ENCODE measurements around the gene ATP13A1. TPM values are rescaled to one million over a fixed set of nuclear protein-coding genes. Genes with fewer than 3 reads are reported as not detected.
"Not testable (repeated sequence)": the region's sequence is repeated elsewhere in the genome, so short reads cannot be mapped to it uniquely, and the experiment has no call there.

ATP13A1 gene
- total RNA-seq, 2 donors from 2014 or later: 46.0 to 77.4 TPM

DNA sequence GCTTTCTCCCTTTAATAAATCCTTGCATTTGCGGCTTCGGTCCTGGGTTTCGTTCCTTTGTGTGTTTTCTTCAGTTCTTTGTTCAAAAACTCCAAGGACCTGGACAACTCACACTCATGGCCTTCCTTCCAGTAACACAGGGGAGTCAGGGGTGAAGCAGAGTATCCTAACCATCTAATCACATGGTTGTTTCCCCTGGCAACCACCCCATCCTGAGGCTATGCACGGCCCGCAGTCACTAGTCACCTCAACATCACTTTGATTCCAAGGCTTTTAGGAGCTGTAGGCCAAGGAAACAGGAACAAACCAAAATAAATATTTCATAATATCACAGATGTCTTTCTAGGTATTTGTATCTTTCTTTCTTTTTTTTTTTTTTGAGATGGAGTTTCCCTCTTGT lies 34.1 kb upstream of the ATP13A1 start:
- H3K27ac ChIP-seq: no peak overlapping the region
- TF ChIP-seq, protein P1, sequence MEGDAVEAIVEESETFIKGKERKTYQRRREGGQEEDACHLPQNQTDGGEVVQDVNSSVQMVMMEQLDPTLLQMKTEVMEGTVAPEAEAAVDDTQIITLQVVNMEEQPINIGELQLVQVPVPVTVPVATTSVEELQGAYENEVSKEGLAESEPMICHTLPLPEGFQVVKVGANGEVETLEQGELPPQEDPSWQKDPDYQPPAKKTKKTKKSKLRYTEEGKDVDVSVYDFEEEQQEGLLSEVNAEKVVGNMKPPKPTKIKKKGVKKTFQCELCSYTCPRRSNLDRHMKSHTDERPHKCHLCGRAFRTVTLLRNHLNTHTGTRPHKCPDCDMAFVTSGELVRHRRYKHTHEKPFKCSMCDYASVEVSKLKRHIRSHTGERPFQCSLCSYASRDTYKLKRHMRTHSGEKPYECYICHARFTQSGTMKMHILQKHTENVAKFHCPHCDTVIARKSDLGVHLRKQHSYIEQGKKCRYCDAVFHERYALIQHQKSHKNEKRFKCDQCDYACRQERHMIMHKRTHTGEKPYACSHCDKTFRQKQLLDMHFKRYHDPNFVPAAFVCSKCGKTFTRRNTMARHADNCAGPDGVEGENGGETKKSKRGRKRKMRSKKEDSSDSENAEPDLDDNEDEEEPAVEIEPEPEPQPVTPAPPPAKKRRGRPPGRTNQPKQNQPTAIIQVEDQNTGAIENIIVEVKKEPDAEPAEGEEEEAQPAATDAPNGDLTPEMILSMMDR (IDR thresholded peaks at IDR 0.05): no peak
- no peaks in the 10 kb centered on the region for H3K27me3 ChIP-seq
- DNase-seq: no peak
- H3K4me3 ChIP-seq: no peak overlapping the region
- intact Hi-C loops (cut with DNase I): no loop called here
- H3K36me3 ChIP-seq: no peaks in the 10 kb centered on the region
- no peaks in the 10 kb centered on the region for H3K9me3 ChIP-seq
- H3K4me1 ChIP-seq: no peaks in the 10 kb centered on the region
- H3K9ac ChIP-seq (ENCODE audit: low read depth in 2 of 2, low read length in 2 of 2): no peak overlapping the region

DNA sequence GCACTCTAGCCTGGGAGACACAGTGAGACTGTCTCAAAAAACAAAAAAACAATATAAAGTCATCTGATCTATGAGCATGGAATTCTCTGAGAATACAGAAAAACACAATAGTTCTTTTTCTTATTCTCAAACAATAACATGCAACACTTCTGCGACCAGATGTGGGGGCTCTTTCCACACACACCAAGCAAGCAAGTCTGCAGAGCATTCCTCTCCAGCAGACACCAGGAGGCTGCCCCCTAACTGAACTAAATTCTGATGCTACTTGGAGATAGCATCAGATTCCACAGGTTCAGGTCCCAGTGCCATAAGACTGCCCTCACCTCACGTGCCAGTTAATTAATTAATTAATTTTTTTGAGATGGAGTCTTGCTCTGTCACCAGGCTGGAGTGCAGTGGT lies 32.9 kb upstream of the ATP13A1 start:
- Histone ChIP-seq H3K9ac (ENCODE audit: low read depth in 2 of 2, low read length in 2 of 2) (no peak overlapping the region), H3K4me1 (no peaks in the 10 kb centered on the region), H3K9me3 (no peaks in the 10 kb centered on the region), H3K27ac (no peak overlapping the region), H3K36me3 (no peaks in the 10 kb centered on the region), H3K27me3 (no peaks in the 10 kb centered on the region), H3K4me3 (no peak overlapping the region)
- TF ChIP-seq, protein P1 (IDR thresholded peaks at IDR 0.05): no peak
- no peak for DNase-seq
- intact Hi-C loops (cut with DNase I): no loop called here

- no peaks in the 10 kb centered on the region for H3K36me3 ChIP-seq
- H3K27me3 ChIP-seq: no peaks in the 10 kb centered on the region
- H3K9ac ChIP-seq (ENCODE audit: low read depth in 2 of 2, low read length in 2 of 2): no peak overlapping the region
- TF ChIP-seq, protein P1 (IDR thresholded peaks at IDR 0.05): no peak
- H3K9me3 ChIP-seq: no peaks in the 10 kb centered on the region
- intact Hi-C loops (cut with DNase I): no loop called here
- no peak overlapping the region for H3K27ac ChIP-seq
- no peak overlapping the region for H3K4me3 ChIP-seq
- no peak for DNase-seq
- H3K4me1 ChIP-seq: no peaks in the 10 kb centered on the region
These were observed 28.2 kb upstream of the ATP13A1 start for GRCh38 chr19:19691683-19692082.

GRCh38 chr19:19689023-19689422 lies 25.5 kb upstream of the ATP13A1 start:
- H3K4me1 ChIP-seq; H3K9me3 ChIP-seq; H3K9ac ChIP-seq (ENCODE audit: low read depth in 2 of 2, low read length in 2 of 2); intact Hi-C loops (cut with DNase I); H3K36me3 ChIP-seq; DNase-seq; H3K4me3 ChIP-seq; H3K27ac ChIP-seq; H3K27me3 ChIP-seq: not testable (repeated sequence)

DNA sequence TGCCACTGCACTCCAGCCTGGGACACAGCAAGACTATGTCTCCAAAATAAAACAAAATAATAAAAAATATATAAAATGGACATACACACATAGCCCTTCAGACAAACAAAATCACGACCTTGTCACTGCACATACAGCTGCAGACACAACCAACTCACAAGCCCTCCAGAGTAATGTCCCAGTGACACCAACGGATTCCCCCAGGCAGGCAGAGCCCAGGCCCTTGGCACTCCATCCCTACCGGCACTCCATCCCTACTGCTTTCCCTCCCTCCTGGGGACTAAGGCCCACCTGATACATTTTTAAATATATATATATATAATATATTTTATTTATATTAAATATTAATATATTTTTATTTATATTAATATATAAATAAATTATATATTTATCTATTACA lies 23.6 kb upstream of the ATP13A1 start:
- H3K9me3 ChIP-seq: no peaks in the 10 kb centered on the region
- TF ChIP-seq, protein P1 (IDR thresholded peaks at IDR 0.05): no peak
- no peak overlapping the region for H3K27ac ChIP-seq
- intact Hi-C loops (cut with DNase I): no loop called here
- no peaks in the 10 kb centered on the region for H3K36me3 ChIP-seq
- no peak for DNase-seq
- H3K9ac ChIP-seq (ENCODE audit: low read depth in 2 of 2, low read length in 2 of 2): no peak overlapping the region
- H3K4me1 ChIP-seq: no peaks in the 10 kb centered on the region
- no peaks in the 10 kb centered on the region for H3K27me3 ChIP-seq
- no peak overlapping the region for H3K4me3 ChIP-seq

DNA sequence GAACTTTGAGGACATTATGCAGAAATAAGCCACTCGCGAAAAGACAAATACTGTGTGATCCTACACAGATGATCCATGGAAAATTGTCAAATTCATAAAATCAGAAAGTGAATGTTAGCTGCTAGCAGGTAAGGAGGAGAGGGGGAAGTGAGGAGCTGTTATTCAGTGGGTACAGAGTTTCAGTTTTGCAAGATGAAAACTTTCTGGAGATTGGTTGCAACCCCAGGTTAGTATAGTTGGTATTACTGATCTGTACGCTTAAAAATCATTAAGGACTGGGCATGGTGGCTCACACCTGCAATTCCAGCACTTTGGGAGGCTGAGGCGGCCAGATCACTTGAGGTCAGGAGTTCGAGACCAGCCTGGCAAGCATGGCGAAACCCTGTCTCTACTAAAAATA lies 23.1 kb upstream of the ATP13A1 start:
- DNase-seq: no peak
- no peak overlapping the region for H3K27ac ChIP-seq
- H3K4me1 ChIP-seq: no peaks in the 10 kb centered on the region
- no peaks in the 10 kb centered on the region for H3K27me3 ChIP-seq
- no peaks in the 10 kb centered on the region for H3K9me3 ChIP-seq
- no peak overlapping the region for H3K4me3 ChIP-seq
- no peaks in the 10 kb centered on the region for H3K36me3 ChIP-seq
- H3K9ac ChIP-seq (ENCODE audit: low read depth in 2 of 2, low read length in 2 of 2): no peak overlapping the region
- intact Hi-C loops (cut with DNase I): no loop called here
- TF ChIP-seq, protein P1 (IDR thresholded peaks at IDR 0.05): no peak

DNA sequence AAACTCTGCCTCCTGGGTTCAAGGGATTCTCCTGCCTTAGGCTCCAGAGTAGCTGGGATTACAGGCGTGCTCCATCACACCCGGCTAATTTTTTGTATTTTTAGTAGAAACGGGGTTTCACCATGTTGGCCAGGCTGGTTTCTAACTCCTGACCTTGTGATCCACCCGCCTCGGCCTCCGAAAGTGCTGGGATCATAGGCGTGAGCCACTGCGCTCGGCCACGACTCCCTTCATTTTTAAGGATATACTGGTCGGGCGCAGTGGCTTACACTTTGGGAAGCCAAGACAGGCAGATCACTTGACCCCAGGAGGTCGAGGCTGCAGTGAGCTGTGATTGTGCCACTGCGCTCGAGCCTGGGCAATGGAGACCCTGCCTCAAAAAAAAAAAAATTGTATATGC lies 22.6 kb upstream of the ATP13A1 start:
- H3K27ac ChIP-seq; H3K4me1 ChIP-seq; H3K9ac ChIP-seq (ENCODE audit: low read depth in 2 of 2, low read length in 2 of 2); intact Hi-C loops (cut with DNase I); H3K9me3 ChIP-seq; DNase-seq; H3K36me3 ChIP-seq; H3K4me3 ChIP-seq; H3K27me3 ChIP-seq: not testable (repeated sequence)
